K562 (cell line): ENCODE results near the gene SLC22A3. TPM values are rescaled to one million over a fixed set of nuclear protein-coding genes. Genes with fewer than 3 reads are reported as not detected.

Experiments used
- ATAC-seq: fragments of 200-7000 bp; cut with Tn5 transposase; 3 replicates; pipeline ENCODE4 v1.9.1; 2020; ENCODE audit warnings: moderate library complexity
- BruUV-seq: library from RNA; stranded (reverse); fragments of 400-500 nt; replicated peaks from 2 replicates; lab custom pipeline; 2021; lab: Mats Ljungman, UMichigan
- CTCF ChIA-PET: fragments of 300-600 bp; formaldehyde crosslinking; extraction: SDS; loops from one replicate; lab custom pipeline; 2021; ENCODE audit warnings: low intra/inter-chr PET ratio; lab: Yijun Ruan, JAX
- POLR2A ChIA-PET: fragments of 300-600, 350-650 bp; sonication (Branson Sonifier 250); formaldehyde crosslinking; extraction: SDS; loops from one replicate; lab custom pipeline; 2021; ENCODE audit warnings: antibody characterized with exemption, inconsistent platforms; lab: Yijun Ruan, JAX
- DNase-seq, 4 experiments: peaks; one replicate each; pipeline versions ENCODE4 v3.0.0 to v3.0.0-alpha.2; 2011 to 2018; ENCODE audit warnings: low spot score in 3 of 4, mixed read lengths in 3 of 4; ENCODE audit errors: extremely low read depth in 1 of 4
- FAIRE-seq: peaks from 2 replicates; lab custom pipeline; 2011; peaks lifted over from hg19 to GRCh38; lab: Jason Lieb, UNC
- H2AFZ ChIP-seq: 2 replicates; pipeline ENCODE4 v1.6.0; 2011; ENCODE audit warnings: low read depth, low read length, control low read depth, inconsistent platforms
- H3K27ac ChIP-seq: fragments of 200-600 bp; 3 replicates; pipeline ENCODE4 v1.8.0; 2011; ENCODE audit warnings: low read depth, mild to moderate bottlenecking, control low read depth, inconsistent platforms, low read length, moderate library complexity, mixed read lengths; ENCODE audit errors: extremely low read depth
- H3K27me3 ChIP-seq, 2 experiments: fragments of 300-600 bp in 1 of 2; 2 replicates in 1 of 2; 3 replicates in 1 of 2; pipeline versions ENCODE4 v1.6.0 to v1.8.0; 2011; ENCODE audit warnings: inconsistent platforms in 2 of 2, low read length in 2 of 2, mild to moderate bottlenecking in 1 of 2, mixed read lengths in 1 of 2, moderate library complexity in 1 of 2; ENCODE audit not compliant: control insufficient read depth in 2 of 2, insufficient read depth in 2 of 2
- H3K36me3 ChIP-seq: fragments of 300-600 bp; 3 replicates; pipeline ENCODE4 v1.8.0; 2011; ENCODE audit warnings: mild to moderate bottlenecking, low read length, inconsistent platforms; ENCODE audit not compliant: control insufficient read depth, insufficient read depth
- H3K4me1 ChIP-seq, 2 experiments: fragments of 200-600 bp in 1 of 2; replicated peaks in 1 of 2; 2 replicates in 1 of 2; 3 replicates in 1 of 2; pipeline versions ENCODE4 v1.5.1 to v1.8.0; 2011; ENCODE audit warnings: inconsistent platforms in 2 of 2, low read length in 2 of 2, mild to moderate bottlenecking in 1 of 2, mixed read lengths in 1 of 2, moderate library complexity in 1 of 2; ENCODE audit not compliant: control insufficient read depth in 2 of 2, insufficient read depth in 2 of 2
- H3K4me2 ChIP-seq: 2 replicates; pipeline ENCODE4 v1.6.1; 2011; ENCODE audit warnings: low read length, control low read depth, inconsistent platforms, mixed read lengths; ENCODE audit not compliant: insufficient read depth
- H3K4me3 ChIP-seq: fragments of 200-600 bp; sonication (generic), shearing (Covaris generic); 2 replicates; pipeline ENCODE4 v1.5.1; 2016; ENCODE audit warnings: control low read depth, inconsistent platforms
- H3K79me2 ChIP-seq: fragments of 200-600 bp; 3 replicates; pipeline ENCODE4 v1.8.0; 2011; ENCODE audit warnings: low read length, inconsistent platforms; ENCODE audit not compliant: control insufficient read depth, insufficient read depth
- H3K9ac ChIP-seq, 2 experiments: 2 replicates each; pipeline versions ENCODE4 v1.6.0 to v1.6.1; 2011; ENCODE audit warnings: low read depth in 2 of 2, low read length in 2 of 2, control low read depth in 1 of 2, inconsistent platforms in 1 of 2, mild to moderate bottlenecking in 1 of 2, mixed read lengths in 1 of 2; ENCODE audit not compliant: insufficient read depth in 1 of 2
- H3K9me1 ChIP-seq: one replicate; pipeline ENCODE4 v1.6.0; 2011; ENCODE audit warnings: inconsistent platforms, mild to moderate bottlenecking, low read length, moderate library complexity; ENCODE audit not compliant: control insufficient read depth, insufficient read depth
- H3K9me3 ChIP-seq: replicated peaks from 2 replicates; pipeline ENCODE4 v1.5.1; 2011; ENCODE audit warnings: low read depth, low read length, inconsistent platforms; ENCODE audit not compliant: control insufficient read depth, insufficient read depth
- H4K20me1 ChIP-seq: replicated peaks from 2 replicates; pipeline ENCODE4 v1.6.1; 2011; ENCODE audit warnings: low read length, inconsistent platforms, mixed read lengths; ENCODE audit not compliant: control insufficient read depth, insufficient read depth
- ATF3 ChIP-seq, 2 experiments: fragments of 450-650 bp in 1 of 2; sonication (generic) in 1 of 2; formaldehyde crosslinking in 1 of 2; IDR thresholded peaks in 1 of 2; conservative IDR thresholded peaks in 1 of 2; 2 replicates each; pipeline versions ENCODE4 v1.6.1 to v1.8.1; 2016 to 2023; ENCODE audit warnings: mild to moderate bottlenecking in 2 of 2, moderate library complexity in 2 of 2, inconsistent platforms in 1 of 2, missing genetic modification reagents in 1 of 2
- CEBPG ChIP-seq, 3 experiments: fragments of 200-800 bp in 1 of 3; sonication (Bioruptor generic) in 1 of 3; sonication (generic) in 1 of 3; formaldehyde crosslinking in 1 of 3; IDR thresholded peaks in 2 of 3; conservative IDR thresholded peaks in 1 of 3; 2 replicates each; pipeline versions ENCODE4 v1.6.1 to v1.8.0; 2016 to 2022; ENCODE audit warnings: missing compliant biosample characterization in 2 of 3, missing genetic modification characterization in 2 of 3, mild to moderate bottlenecking in 1 of 3, missing genetic modification reagents in 1 of 3
- STAT5A ChIP-seq: IDR thresholded peaks from 2 replicates; pipeline ENCODE4 v1.6.1; 2012; ENCODE audit warnings: low read length, inconsistent platforms, borderline replicate concordance
- WGBS: fragments of 100-300 bp; shearing (Covaris generic); methylation state at CpG from one replicate; pipeline ENCODE4 v1.1.6; 2016; ENCODE audit warnings: low coverage, mixed read lengths; ENCODE audit not compliant: insufficient coverage; ENCODE audit errors: missing lambda C conversion rate; 5-methylcytosine and 5-hydroxymethylcytosine counted together
- in situ Hi-C: fragments of 300-500 bp; cut with MboI; formaldehyde crosslinking; loops from 4 replicates; pipeline ENCODE4 v1.15.0; 2018; ENCODE audit warnings: inconsistent platforms, mixed read lengths
- intact Hi-C: fragments of 100-400 bp; cut with micrococcal nuclease; formaldehyde crosslinking; loops from 2 replicates; pipeline ENCODE4 v1.14.2; 2022
- polyA plus RNA-seq, 8 experiments: library from polyadenylated mRNA; depleted of rRNA in 4 of 8; stranded (reverse) in 5 of 8; unstranded in 3 of 8; fragments of >200 nt; fragmentation: Nextera tagmentation in 2 of 8; fragmentation: Illumina TruSeq in 1 of 8; extraction: Ambion mirVana in 2 of 8; extraction: Trizol in 1 of 8; gene quantifications; 2 replicates each; pipeline versions ENCODE4 v1.2.1 to v1.2.3, GENCODE V29; 2011 to 2014; ENCODE audit warnings: inconsistent platforms in 1 of 8, missing spikeins in 1 of 8
- total RNA-seq, 7 experiments: library from RNA; depleted of rRNA in 6 of 7; stranded (reverse); fragments of >200 nt in 6 of 7; fragmentation: Illumina TruSeq in 2 of 7; extraction: Trizol in 2 of 7; gene quantifications; 2 replicates each; pipeline versions ENCODE4 v1.2.1 to v1.2.3, GENCODE V29; 2011 to 2021; ENCODE audit warnings: low replicate concordance in 1 of 7

Gene SLC22A3
- total and polyA plus RNA-seq, 9 of the 15 experiments (the other 6 are each of a cell fraction or from before 2014, with no cell fraction given), result not detected

DNA sequence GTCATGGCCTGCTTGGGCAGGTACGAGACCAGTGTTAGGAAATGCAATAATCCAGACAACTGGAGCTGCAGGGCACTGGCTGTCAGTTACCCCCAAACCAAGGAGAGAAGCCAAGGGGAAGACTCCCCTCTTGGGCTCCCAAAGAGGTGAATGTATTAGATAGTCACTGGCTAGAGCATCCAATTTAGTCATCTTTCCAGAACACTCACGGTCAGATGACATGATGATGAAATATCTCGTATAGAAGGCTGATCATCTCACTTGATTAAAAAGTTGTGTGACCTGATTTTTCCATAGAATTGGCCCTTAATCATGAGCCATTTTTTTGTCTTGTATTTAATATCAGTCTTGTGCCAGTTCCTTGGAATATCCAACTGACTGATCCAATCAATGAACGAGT, 40.7 kb downstream of the SLC22A3 start:
- intact Hi-C loops (no loop called here), in situ Hi-C loops (no loop called here)
- Histone ChIP-seq H3K27ac (no peak overlapping the region), H3K27me3 (peaks cover 0 to 10% of the 10 kb centered on the region in 2 experiments; a peak in 1 of 5 replicates), H3K4me1 (no peaks in the 10 kb centered on the region), H3K4me2 (no peak overlapping the region), H3K9me1 (no peaks in the 10 kb centered on the region), H3K36me3 (no peaks in the 10 kb centered on the region), H2AFZ (no peak overlapping the region), H3K9me3 (no peaks in the 10 kb centered on the region), H4K20me1 (no peaks in the 10 kb centered on the region; the same call in 1 of the 2 replicates), H3K79me2 (no peaks in the 10 kb centered on the region), H3K9ac (no peak overlapping the region), H3K4me3 (no peak overlapping the region)
- BruUV-seq, result no TSS peak
- FAIRE-seq, result no peak
- CTCF ChIA-PET, result no interaction called here
- DNase-seq, result no peak
- POLR2A ChIA-PET, result interaction anchor here (1.4 kb wide), 1 partner anchor 11 kb away, joined by 5 read pairs; no protein-coding TSS in a partner anchor
- TF ChIP-seq ATF3 (IDR thresholded peaks at IDR 0.05), result peak; percentile 76
- no peak for TF ChIP-seq ATF3 (CRISPR knock-in tag; conservative IDR thresholded peaks at IDR 0.05)
- no peak for TF ChIP-seq CEBPG (CRISPR knock-in tag; IDR thresholded peaks at IDR 0.05)
- peak; percentile 48 to 59; a peak in 2 of 4 replicates for TF ChIP-seq CEBPG (tag; conservative IDR thresholded peaks at IDR 0.05 in 1 of 2, IDR thresholded peaks at IDR 0.05 in 1 of 2)
- TF ChIP-seq STAT5A, result no peak
- 2% methylated on average over 4 of the region's 4 CpGs for WGBS
- no peak for ATAC-seq
